Fibroblast of mammary gland (primary cell): ENCODE data around the gene SLC35E3.
"Not testable (repeated sequence)": the region's sequence is repeated elsewhere in the genome, so short reads cannot be mapped to it uniquely, and the experiment has no call there.

Experiments used
- DNase-seq: peaks from one replicate; pipeline ENCODE4 v3.0.0-alpha.2; 2010; ENCODE audit warnings: low read depth
- H3K4me3 ChIP-seq: 2 replicates; pipeline ENCODE4 v1.5.1; 2011; ENCODE audit warnings: low read depth, mild to moderate bottlenecking, low read length, moderate library complexity; ENCODE audit not compliant: control insufficient read depth
- TF ChIP-seq, protein P1 (sequence below): conservative IDR thresholded peaks from 2 replicates; pipeline ENCODE4 v1.5.1; 2011; ENCODE audit warnings: low read depth, low read length, inconsistent platforms; ENCODE audit not compliant: control insufficient read depth, insufficient read depth

SLC35E3 gene

DNA sequence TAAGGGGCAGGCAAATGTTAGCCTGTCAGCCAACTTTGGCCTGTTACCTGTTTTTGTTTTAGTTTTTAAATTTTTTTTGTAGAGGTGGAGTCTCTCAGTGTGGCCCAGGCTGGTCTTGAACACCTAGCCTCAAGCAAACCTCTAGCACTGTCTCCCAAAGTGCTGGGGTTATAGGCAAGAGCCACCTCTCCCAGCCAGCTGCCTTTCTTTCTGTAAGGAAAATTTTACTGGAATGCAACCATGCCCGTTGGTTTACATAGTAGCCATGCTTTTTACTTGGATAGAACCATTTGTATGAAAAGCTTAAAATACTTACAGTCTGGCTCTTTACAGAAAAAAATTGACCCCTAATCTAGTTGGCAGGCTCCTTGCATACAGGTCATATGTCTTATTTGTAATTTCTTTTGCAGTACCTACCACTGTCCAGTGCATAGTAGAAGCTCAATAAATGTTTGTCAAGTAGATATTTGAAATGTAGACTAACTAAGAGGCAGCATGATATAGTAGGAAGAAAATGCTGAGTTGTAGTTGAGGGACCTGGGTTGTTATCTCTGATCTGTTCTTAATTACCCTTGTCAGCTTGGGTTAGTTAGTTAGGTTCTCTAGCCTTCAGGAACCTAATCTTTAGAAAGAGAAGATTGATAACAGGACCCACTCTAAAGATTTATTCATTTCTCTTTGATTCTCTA, 66.7 kb downstream of the SLC35E3 start:
- peak overlapping the region; percentile 30 for H3K4me3 ChIP-seq
- TF ChIP-seq, protein P1, sequence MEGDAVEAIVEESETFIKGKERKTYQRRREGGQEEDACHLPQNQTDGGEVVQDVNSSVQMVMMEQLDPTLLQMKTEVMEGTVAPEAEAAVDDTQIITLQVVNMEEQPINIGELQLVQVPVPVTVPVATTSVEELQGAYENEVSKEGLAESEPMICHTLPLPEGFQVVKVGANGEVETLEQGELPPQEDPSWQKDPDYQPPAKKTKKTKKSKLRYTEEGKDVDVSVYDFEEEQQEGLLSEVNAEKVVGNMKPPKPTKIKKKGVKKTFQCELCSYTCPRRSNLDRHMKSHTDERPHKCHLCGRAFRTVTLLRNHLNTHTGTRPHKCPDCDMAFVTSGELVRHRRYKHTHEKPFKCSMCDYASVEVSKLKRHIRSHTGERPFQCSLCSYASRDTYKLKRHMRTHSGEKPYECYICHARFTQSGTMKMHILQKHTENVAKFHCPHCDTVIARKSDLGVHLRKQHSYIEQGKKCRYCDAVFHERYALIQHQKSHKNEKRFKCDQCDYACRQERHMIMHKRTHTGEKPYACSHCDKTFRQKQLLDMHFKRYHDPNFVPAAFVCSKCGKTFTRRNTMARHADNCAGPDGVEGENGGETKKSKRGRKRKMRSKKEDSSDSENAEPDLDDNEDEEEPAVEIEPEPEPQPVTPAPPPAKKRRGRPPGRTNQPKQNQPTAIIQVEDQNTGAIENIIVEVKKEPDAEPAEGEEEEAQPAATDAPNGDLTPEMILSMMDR, result no peak
- DNase-seq, result no peak

DNA sequence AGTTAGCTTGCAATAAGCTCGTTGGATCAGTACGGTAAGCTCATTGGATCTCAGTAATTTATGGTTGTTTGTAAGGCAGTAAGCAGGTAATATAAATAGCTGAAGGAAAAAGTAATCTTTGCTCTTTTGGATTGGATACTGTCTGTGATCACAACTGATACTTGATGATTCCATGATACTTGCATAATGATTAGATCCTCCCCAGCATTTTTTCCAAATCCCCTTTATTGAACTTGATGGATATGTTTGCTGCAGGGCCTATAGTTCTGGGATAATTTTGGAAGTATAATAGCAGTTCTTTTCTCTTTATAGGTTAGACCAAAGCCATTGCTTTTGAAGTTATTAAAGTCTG, 67.2 kb downstream of the SLC35E3 start:
- TF ChIP-seq, protein P1, result no peak
- no peak overlapping the region for H3K4me3 ChIP-seq
- DNase-seq, result no peak

DNA sequence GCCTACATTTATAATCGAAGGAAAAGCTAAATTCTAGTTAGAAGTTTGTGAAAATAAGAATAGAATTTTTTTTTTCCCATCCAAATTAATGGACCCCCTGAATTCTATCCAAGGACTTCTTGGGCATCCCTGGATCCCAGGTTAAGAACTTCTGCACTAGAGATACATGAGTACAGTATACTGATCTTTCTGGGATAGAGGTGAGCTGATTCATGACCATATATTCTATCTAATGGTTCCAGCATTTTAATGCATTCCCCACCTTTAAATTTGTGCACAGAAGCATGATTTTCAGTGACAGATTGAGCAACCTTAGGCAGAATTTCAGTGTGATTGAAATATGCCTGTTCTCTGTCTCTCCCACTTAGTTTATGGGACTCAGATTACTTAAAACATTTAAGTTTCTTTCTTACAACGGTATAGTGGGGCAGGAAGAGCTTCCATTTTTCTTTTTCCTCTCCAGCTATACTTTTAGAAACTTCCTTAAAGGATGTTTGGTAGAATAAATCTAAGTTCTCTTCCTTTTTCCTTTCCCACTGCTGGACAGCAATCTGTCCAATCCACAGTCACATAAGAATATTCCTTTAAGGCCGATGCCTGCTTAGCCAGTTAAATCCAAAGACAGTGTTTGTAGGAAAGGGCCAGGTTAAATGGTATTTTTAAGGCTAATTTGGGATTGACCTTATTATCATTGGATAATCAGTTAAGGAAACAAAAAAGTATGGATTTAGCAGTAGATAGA, 68.7 kb downstream of the SLC35E3 start:
- no peak overlapping the region for H3K4me3 ChIP-seq
- DNase-seq, result no peak
- TF ChIP-seq, protein P1, result no peak

DNA sequence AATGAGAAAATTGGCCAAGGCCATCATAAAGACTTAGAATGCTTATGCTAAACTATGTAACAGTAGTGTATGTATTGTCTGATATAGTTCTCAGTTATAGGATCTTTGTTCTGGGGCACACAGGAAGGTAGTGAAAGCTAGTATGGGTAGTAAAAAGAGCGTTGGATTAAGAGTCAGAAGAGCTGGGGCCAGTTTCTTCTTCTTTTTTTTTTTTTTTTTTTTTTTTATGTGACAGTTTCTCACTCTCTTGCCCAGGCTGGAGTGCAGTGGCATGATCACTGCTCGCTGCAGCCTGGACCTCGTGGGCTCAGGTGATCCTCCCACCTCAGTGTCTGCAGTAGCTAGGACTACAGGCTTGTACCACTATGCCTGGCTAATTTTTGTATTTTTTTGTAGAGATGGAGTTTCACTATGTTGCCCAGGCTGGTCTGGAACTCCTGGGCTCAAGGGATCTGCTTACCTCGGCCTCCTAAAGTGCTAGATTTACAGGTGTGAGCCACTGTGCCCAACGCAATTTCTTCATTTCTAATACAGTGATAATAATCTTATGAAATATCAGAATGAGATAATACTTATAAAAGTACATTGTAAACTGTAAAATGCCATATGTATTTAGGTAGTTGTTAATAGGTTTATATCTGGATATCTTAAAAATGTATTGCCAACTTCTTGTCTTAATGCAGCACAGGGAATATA, 69.4 kb downstream of the SLC35E3 start:
- TF ChIP-seq, protein P1, result no peak
- DNase-seq, result no peak
- no peak overlapping the region for H3K4me3 ChIP-seq

DNA sequence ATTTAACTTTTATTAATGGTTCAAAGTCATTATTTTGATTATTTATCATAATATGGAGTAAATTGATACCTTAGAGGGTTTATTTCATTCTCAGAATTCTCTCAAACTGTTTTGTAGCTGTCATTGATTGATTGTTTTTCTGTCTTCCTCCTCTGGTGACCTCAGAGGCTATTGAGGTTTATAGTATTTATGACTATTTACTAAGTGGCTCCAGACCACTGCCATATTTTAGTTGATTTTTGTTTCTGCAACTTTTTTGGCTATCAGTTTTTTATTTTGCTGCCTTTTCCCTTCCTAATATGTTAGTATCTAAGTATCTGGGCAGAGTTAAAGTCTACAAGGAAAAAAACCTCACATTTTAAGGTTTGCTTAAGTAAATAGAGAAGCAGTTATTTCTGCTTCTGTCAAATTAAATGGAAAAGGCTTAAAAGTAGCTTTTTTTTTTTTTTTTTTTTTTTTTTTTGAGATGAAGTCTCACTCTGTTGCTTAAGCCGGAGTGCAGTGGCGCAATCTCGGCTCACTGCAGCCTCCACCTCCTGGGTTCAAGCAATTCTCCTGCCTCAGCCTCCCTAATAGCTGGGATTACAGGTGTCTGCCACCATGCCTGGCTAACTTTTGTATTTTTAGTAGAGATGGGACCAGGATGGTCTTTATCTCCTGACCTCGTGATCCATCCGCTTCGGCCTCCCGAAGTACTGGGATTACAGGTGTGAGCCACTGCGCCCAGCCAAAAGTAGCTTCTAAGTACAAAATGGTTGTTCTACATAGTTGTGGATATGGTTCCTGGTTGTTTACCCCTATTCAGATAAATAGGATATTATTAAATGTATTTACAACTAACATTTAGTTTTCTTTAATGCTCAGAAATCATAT, 70.2 kb downstream of the SLC35E3 start:
- no peak for DNase-seq
- TF ChIP-seq, protein P1, result no peak
- H3K4me3 ChIP-seq, result no peak overlapping the region

DNA sequence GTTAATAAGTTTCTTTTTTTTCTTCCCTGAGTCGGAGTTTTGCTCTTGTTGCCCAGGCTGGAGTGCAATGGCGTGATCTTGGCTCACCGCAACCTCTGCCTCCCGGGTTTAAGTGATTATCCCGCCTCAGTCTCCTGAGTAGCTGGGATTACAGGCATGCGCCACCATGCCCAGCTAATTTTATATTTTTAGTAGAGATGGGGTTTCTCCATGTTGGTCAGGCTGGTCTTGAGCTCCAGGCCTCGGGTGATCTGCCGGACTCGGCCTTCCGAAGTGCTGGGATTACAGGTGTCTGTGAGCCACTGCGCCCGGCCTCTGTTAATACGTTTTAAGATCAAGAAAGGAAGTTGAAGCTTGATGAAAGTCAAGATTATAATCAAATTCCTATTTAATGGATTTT, 73.5 kb downstream of the SLC35E3 start:
- DNase-seq, H3K4me3 ChIP-seq: not testable (repeated sequence)
